Measurements from ENCODE around the gene REV1. TPM values are rescaled to one million over a fixed set of nuclear protein-coding genes. Genes with fewer than 3 reads are reported as not detected.
"Not testable (repeated sequence)": the region's sequence is repeated elsewhere in the genome, so short reads cannot be mapped to it uniquely, and the experiment has no call there.

The REV1 gene
- total and polyA plus RNA-seq, 2 experiments from 2014 or later, result 14.4 to 19.5 TPM

GRCh38 chr2:99507937-99508818 lies 18.4 kb upstream of the REV1 start:
- no peak overlapping the region for H3K9ac ChIP-seq
- no peaks in the 10 kb centered on the region for H3K9me2 ChIP-seq (ENCODE audit: insufficient read depth)
- WGBS, 2 experiments (ENCODE audit: low coverage in 1 of 2, low lambda C conversion rate in 2 of 2, missing lambda C conversion rate in 2 of 2), result 64 to 66% methylated on average over 7 of the region's 7 CpGs
- H4K20me1 ChIP-seq (ENCODE audit: insufficient read depth), result no peaks in the 10 kb centered on the region
- H3K36me3 ChIP-seq (ENCODE audit: low read depth), result no peaks in the 10 kb centered on the region
- no peaks in the 10 kb centered on the region for H3K79me2 ChIP-seq (ENCODE audit: insufficient read depth)
- no peak overlapping the region for H2AFZ ChIP-seq
- no peaks in the 10 kb centered on the region for H3F3A ChIP-seq (ENCODE audit: insufficient read depth)
- no peak overlapping the region for H3K27ac ChIP-seq
- H3K4me1 ChIP-seq (ENCODE audit: insufficient read depth), result no peaks in the 10 kb centered on the region
- in situ Hi-C loops (cut with MboI), result no loop called here
- TF ChIP-seq EZH2phosphoT487 (IDR thresholded peaks at IDR 0.05; ENCODE audit: insufficient read depth, low read depth), result no peak
- TF ChIP-seq EZH2 (IDR thresholded peaks at IDR 0.05; ENCODE audit: insufficient read depth, poor library complexity, severe bottlenecking), result no peak
- H3K27me3 ChIP-seq (replicated peaks; ENCODE audit: insufficient read depth), result peaks cover 8% of the 10 kb centered on the region; the same call in 1 of the 2 replicates
- no peaks in the 10 kb centered on the region for H3K9me3 ChIP-seq (ENCODE audit: low read depth)
- no peak overlapping the region for H3K4me3 ChIP-seq
- H3K4me2 ChIP-seq (ENCODE audit: unreplicated experiment), result no peak overlapping the region
- DNase-seq, result no peak

GRCh38 chr2:99504844-99505584 lies 15.2 kb upstream of the REV1 start:
- in situ Hi-C loops (cut with MboI), result no loop called here
- WGBS, 2 experiments (ENCODE audit: low coverage in 1 of 2, low lambda C conversion rate in 2 of 2, missing lambda C conversion rate in 2 of 2), result 29 to 31% methylated on average over 4 of the region's 4 CpGs
- H3K4me2 ChIP-seq (ENCODE audit: unreplicated experiment), result no peak overlapping the region
- TF ChIP-seq EZH2phosphoT487 (IDR thresholded peaks at IDR 0.05; ENCODE audit: insufficient read depth, low read depth) (no peak), EZH2 (IDR thresholded peaks at IDR 0.05; ENCODE audit: insufficient read depth, poor library complexity, severe bottlenecking) (no peak)
- no peaks in the 10 kb centered on the region for H3K4me1 ChIP-seq (ENCODE audit: insufficient read depth)
- no peaks in the 10 kb centered on the region for H4K20me1 ChIP-seq (ENCODE audit: insufficient read depth)
- no peaks in the 10 kb centered on the region for H3K36me3 ChIP-seq (ENCODE audit: low read depth)
- no peak overlapping the region for H3K9ac ChIP-seq
- H3K27ac ChIP-seq, result no peak overlapping the region
- no peaks in the 10 kb centered on the region for H3F3A ChIP-seq (ENCODE audit: insufficient read depth)
- H3K9me2 ChIP-seq (ENCODE audit: insufficient read depth), result no peaks in the 10 kb centered on the region
- peaks cover 23% of the 10 kb centered on the region for H3K27me3 ChIP-seq (replicated peaks; ENCODE audit: insufficient read depth)
- DNase-seq, result no peak
- H3K4me3 ChIP-seq, result no peak overlapping the region
- H3K9me3 ChIP-seq (ENCODE audit: low read depth), result no peaks in the 10 kb centered on the region
- H3K79me2 ChIP-seq (ENCODE audit: insufficient read depth), result no peaks in the 10 kb centered on the region
- H2AFZ ChIP-seq, result no peak overlapping the region

GRCh38 chr2:99503662-99504416 lies 14.0 kb upstream of the REV1 start:
- H3K9ac ChIP-seq; H3K9me2 ChIP-seq (ENCODE audit: insufficient read depth); H3K79me2 ChIP-seq (ENCODE audit: insufficient read depth); H3K27ac ChIP-seq; H3K36me3 ChIP-seq (ENCODE audit: low read depth); H4K20me1 ChIP-seq (ENCODE audit: insufficient read depth); H3K9me3 ChIP-seq (ENCODE audit: low read depth); in situ Hi-C loops (cut with MboI); H3K4me1 ChIP-seq (ENCODE audit: insufficient read depth); H2AFZ ChIP-seq; H3K4me3 ChIP-seq; DNase-seq; H3K4me2 ChIP-seq (ENCODE audit: unreplicated experiment); H3F3A ChIP-seq (ENCODE audit: insufficient read depth): not testable (repeated sequence)
- 69 to 71% methylated on average over 8 of the region's 8 CpGs for WGBS, 2 experiments (ENCODE audit: low coverage in 1 of 2, low lambda C conversion rate in 2 of 2, missing lambda C conversion rate in 2 of 2)
- H3K27me3 ChIP-seq (replicated peaks; ENCODE audit: insufficient read depth), result peaks cover 31% of the 10 kb centered on the region

- 93 to 100% methylated on average over 2 of the region's 2 CpGs for WGBS, 2 experiments (ENCODE audit: low coverage in 1 of 2, low lambda C conversion rate in 2 of 2, missing lambda C conversion rate in 2 of 2)
- no peak for TF ChIP-seq EZH2phosphoT487 (IDR thresholded peaks at IDR 0.05; ENCODE audit: insufficient read depth, low read depth)
- Histone ChIP-seq H3K27ac (no peak overlapping the region), H3K36me3 (ENCODE audit: low read depth) (no peaks in the 10 kb centered on the region), H3K4me1 (ENCODE audit: insufficient read depth) (0 out of 2 replicates have a peak, but pooled peaks cover under 1% of the 10 kb centered on the region), H3K4me2 (ENCODE audit: unreplicated experiment) (no peak overlapping the region), H3K9me2 (ENCODE audit: insufficient read depth) (no peaks in the 10 kb centered on the region), H4K20me1 (ENCODE audit: insufficient read depth) (no peaks in the 10 kb centered on the region), H3K79me2 (ENCODE audit: insufficient read depth) (no peaks in the 10 kb centered on the region), H3K9ac (no peak overlapping the region), H2AFZ (no peak overlapping the region), H3K4me3 (no peak overlapping the region), H3K9me3 (ENCODE audit: low read depth) (no peaks in the 10 kb centered on the region), H3K27me3 (replicated peaks; ENCODE audit: insufficient read depth) (peaks cover 25% of the 10 kb centered on the region), H3F3A (ENCODE audit: insufficient read depth) (0 out of 2 replicates have a peak, but pooled peaks cover under 1% of the 10 kb centered on the region)
- in situ Hi-C loops (cut with MboI), result no loop called here
- no peak for DNase-seq
These were observed 6.2 kb upstream of the REV1 start for GRCh38 chr2:99496021-99496420.

Measured in GM23248 (cell line).